NCI-H2227 treated with DMSO at 0.1 percent for 48 hours (cell line): ENCODE measurements around the gene MEF2D.

Experiments used
- DNase-seq: peaks from one replicate; lab custom pipeline; 2025; lab: John Stamatoyannopoulos, UW

The MEF2D gene

DNA sequence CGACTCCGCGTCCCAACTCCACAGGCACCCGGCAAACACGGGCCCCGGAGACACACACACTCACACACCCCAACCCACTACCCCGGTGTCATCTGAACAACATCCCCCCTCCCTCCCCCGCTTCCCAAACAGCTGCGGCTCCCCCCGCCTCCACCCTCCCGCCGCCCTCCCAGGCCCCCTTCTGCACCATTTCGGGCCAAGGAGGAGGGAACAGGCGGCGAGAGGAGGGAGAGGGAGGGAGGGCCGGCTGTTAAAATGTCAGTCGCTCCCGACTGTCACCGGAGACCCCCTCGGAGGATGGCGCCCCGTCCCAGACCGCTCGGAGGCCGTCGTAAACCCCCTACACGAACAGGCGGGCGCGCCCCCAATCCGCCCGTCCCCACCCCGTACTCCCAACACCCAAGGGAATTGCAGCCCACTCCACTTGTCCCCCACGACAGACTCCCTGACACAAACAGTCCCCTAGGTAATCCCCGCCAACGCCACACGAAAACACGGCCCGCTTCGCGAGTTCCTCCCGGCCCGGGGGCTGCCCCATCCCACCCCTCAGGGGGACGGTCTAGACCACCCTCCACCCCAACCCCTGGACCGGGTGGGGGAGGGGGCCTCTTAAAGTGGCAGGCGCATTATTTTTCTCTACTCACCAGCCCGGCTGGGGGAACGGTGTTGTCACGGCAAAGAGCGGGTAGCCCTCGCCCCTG, 583 bp downstream of the MEF2D start:
- no peak for DNase-seq

DNA sequence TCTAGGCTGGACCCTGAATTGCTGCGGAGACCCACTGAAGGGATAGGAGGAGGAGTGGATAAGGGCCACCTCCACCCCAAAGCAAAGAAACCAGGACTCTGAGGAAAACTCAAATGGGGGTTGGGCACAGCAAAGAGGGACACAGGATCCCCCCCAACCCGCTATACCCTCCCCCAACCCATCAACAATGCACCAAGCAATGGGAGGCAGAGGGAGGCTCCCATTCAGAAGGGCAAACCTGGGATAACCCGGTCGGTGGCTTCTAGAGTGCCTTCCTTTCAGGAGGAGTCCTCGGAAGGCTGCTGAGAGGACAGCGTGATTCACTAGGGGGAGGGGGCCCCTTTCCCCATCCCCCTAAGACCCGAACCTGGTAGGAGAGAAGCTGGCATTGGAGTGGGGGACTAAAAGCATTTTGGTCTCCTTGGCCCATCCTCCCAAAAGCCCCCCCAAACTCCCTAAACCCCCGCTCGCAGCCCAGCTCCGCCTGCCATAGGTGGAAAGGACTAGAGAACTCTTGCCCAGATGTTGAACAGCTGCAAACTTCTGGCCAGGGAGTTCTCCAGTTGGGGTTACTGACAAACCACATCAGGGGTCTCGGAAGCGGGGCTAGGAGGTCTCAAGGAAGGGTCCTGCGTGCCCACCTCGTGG, 1.3 kb downstream of the MEF2D start:
- no peak for DNase-seq

DNA sequence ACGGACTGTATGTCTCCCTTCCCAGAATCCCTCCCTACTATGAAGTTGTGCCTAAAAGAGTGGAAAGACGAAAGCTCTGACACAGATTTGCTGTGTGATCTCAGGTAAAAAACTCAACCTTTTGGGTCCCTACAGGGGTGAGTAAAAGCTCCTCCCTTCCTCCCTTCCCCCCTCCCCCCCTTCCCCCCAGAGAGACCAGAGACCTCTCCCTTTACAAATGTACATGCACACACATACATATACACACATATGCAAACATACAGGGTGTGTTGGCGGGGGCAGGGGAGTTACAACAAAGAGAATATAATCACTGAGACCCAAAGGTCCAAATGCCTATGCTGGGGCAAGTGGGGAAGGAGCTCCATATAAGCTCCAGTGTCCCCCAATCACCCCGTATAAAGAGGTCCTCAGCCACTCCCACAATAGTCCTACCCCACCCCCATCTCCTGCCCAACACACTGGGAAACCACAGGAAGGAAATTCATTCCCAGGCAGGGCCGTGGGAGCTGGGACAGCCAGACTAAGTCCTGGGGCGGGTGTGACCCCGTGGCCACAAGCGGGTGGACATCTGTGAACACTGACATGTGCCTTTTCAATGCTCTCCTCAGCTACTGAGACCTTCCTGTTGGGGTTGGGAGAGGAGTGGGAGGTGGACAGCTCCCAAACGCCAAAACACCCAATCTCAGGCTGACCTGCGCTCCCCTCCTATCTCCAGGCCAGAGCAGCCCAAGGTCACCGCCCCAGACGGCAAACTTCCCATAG, 2.0 kb downstream of the MEF2D start:
- DNase-seq, result no peak

DNA sequence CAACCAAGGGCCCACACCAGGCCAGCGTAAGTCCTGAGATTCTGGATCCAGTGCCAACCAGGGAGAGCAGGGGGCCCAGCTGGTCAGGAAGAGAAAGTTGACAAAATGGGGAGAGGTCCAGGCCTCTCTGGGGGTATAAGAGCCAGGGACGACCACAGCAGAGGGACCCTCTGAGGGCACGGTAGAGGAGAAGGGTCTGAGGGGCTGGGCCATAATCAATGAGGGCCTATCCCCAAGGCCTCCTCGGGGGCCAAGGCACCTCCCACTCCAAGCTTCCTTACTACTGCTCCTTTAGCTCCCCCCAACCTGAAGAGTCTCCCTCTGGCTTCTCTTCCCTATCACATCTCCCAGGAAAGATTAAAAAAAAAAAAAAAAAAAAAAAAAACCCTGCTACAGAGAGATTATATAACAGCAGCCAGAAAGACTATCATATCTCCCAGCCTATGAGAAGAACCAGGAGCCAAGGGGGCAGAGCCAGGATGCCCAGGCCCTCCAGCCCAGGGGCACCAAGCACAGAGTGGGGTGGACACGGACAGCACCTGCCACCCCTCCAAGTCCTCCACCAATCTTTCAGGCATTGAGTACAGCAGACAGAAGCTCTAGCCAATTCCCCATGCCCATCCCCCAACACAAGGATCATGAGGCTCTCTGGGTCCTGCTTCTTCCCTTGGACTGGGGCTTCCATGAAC, 2.7 kb downstream of the MEF2D start:
- DNase-seq, result no peak

DNA sequence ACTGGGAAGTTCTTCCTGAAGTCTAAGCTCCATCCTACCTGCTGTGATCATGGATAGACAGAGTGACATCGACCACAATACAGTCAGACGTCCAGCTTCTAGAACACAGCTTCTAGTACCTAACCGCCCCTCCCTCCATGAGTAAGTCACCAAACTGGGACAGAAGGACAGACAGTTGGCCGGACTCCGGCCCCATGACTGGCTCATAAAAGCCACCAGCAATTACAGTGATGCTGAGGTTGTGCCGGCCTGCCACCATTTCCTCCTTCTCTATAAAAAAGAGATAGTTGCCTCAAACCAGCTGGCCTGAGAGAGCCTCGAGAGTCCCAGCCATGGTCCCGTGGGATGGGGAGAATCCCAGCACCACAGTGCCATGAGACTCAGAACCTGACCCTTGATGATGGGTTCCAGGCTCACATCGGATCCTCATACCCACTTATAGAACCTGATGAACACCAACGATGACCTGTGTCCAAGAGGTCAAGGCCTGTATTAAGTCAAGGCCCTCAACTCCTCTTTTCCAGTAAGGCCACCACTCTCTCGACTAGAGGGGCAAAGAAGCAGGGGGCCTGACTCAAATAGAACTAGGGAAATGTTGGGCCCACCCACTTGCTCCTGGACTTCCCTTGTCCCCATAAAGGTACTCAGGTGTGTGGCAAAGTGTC, 3.4 kb downstream of the MEF2D start:
- DNase-seq, result no peak

DNA sequence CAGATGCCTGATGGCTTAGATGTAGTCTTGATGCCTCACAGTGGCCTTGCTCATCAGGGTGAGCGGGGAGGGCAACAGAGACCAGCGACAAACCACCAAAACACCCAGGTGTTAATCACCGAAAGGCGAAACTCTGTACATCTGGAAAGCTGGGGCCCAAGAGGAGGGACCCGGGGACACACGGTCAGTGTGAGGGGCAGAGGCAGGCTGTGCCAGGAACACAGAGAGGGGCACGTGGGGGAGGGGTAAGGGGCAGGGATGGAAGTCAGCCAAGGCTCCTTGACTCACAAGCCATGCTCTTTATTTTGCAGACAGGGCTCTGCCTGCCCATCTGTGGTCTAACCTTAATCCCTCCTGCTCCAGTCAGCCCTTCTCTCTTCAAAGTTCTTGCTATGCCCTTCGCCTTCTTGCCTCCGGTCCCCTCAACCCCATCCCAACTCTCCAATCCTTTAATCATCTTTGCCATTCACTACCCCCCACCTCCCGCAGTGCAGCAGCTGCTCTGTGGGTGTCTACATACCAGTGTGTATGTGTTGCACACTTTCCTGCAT, 4.3 kb downstream of the MEF2D start:
- DNase-seq, result no peak

DNA sequence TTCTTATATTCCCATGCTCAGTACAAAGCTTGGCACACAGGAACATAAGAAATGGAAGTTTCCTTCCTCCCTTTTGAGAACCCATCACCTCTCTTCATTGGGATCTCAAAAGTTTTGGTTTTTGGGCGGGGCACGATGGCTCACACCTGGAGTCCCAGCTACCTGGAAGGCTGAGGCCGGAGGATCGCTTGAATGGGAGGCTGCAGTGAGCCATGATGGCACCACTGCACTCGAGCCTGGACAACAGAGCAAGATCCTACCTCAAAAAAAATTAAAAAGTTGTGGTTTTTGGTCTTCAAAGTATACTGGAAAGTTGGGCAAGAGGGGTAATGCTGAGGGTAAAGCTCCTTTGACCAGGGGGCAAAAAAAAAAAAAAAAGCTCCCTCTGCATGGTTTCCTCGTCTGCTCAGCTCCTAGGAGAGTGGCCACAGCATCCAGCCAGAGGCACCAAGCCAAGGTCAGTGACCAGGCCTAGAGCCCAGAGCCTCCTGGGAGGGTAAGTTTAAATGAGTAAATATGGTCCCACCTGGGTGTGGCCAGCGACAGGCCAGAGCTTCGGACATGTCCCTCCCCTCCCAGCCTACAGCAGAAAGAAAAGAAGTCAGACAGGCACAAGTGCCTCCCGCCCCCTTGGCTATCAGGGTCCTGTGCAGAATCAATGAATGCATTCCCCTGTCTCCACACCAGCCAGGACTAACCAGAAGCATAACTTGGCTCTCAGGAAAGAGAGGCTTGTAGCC, 5.0 kb downstream of the MEF2D start:
- DNase-seq, result no peak

DNA sequence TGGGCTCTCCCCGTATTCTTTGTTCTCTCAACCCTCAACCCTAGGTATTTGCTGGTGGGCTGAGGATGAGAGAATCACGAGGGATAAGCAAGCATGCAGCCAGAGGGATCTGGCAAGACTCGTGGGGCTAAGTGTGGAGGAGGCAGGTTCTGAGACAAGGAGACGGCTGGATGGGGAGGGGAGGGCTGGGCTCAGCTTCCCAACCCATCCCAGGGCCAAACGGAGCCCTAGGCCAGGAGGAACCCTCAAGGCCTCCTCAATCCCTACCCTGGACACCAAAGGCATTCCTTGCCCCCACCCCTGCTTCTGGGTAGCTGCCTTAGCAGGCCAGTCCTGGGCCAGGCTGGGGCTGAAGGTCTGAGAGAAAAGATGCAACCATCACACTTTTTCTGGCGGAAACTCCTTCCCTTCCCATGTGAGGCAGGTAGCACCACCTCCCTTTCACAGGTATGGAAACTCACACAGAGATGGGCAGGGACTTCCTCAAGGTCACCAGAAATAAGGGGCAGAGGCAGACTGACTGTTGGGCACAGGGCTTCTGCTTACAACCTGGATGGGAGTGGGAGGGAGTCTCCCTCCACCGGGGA, 6.2 kb downstream of the MEF2D start:
- no peak for DNase-seq

DNA sequence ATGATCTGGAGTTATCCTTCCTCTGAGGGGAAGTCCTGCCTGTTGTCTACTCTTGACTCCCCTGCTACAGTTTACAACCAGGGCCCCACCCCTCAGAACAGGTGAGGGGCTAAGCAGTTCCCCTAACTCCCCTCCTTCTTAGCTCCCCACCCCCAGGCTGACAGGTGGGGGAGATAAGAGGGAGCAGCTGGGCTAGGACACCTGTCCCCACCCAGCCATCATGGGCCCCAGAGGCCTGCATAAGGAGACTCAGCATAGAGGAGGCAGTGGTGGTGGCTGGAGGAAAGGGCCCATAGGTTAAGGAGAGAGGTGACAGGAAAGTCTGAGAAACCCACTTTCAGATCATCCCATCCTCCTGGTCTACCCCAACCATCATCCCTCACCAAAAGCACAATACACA, 6.8 kb downstream of the MEF2D start:
- DNase-seq, result no peak

DNA sequence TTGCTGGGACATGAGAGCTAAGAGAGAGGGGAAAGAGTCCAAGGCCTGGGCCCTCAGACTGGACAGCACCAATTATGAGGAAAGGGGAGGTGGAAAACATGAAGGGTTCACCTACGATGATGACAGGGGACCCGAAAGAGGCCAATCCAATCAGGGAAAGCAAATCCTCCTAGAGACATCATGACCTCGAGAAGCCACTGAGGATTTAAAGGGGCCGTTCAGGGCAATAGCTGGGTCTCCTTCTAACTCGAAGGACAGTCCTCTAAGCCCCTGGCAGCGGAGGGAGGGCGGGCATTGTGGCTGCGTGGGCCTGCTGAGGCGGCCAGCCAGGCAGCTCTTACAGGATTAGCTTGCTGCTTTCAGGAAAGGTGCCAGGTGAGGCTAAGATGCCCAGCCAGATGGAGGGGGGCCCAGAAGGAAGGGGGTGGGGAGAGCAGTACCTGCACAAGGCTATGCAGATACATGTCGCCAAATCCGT, 7.4 kb downstream of the MEF2D start:
- no peak for DNase-seq

DNA sequence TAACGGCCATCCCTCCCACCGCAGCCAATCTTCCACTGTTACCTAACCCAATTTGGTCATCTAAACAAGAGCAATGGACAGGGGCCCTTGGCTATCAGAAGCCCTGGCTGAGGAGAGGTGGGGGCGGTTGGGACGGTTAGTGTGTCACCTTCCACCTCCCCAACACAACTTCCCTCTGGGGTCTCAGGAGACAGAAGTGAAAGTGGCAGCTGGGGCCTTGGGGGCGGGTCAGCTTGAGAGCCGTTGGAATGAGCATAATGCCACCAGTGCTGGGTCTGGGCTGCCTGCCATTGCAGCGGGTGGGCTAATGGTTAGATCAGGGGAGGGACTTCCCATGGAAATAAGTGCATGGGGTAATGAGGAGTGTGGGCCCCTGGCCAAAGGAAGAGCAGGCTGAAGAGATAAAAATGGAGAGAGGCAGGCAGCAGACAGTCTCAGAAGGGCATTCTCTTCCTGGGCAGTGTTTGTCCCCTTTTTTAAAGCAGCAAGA, 7.9 kb downstream of the MEF2D start:
- DNase-seq, result no peak

DNA sequence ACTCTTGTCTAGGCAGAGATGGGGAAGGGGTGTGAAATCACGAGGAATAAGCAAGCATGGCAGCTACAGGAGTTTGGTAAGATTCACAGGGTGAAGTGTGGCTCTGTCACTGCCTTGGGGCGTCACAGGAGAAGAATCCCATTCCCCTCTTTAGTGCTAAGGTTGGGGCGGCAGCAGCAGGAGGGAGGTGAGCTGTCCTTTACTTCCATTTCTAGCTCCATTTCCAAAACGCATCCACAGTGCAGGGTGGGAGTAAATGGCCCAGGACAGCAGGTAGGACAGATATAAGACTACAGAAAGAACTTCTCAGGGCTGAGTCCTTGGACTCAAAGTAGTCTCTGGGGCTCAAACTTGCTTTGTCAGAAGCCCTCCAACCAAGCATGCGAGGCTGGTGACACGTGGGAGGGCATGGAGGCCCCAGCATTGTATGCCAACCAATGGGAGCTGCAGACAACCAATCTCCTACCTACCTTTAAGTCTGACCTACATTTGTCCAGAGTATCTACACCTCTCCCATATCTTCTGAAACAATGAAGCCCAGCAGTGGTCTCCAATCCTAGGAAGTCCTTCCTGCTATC, 8.5 kb downstream of the MEF2D start:
- DNase-seq, result no peak

DNA sequence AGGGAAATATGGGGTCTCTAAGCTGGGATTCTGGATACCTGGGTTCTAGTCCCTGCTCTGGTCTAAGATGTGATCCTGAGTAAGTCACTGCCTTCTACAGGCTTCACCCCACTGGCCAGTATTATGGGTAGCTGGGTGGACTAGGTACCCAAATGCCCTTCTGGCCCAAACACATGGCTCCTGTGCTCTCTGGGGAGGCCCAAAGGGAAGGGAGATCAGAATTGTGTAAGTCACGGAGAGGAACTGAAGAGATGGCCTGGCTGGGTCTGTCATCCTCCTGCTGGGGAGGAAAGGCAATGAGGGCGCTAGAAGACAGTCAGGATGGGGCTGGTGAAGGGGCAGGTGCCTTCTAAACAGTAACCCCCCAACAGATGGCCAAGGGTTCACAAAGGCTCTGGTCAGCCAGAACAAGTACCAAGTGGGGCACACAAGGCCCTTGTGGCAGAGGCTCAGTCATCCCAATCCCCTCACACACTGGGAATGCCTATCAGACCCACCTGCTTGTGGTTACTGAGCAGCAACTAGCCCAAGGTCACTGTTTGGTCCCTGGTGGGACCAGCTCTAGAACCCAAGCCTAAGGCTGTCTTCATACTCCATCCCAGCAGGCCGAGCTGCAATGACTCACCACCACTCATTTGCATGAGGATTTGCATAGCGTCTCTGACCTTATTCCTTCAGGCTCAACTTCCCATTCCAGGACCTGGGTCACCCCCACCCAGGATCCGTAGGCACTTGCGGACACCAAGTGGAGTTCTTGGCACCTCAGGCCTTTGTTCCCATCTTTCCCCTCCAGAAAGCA, 9.2 kb downstream of the MEF2D start:
- DNase-seq, result no peak

DNA sequence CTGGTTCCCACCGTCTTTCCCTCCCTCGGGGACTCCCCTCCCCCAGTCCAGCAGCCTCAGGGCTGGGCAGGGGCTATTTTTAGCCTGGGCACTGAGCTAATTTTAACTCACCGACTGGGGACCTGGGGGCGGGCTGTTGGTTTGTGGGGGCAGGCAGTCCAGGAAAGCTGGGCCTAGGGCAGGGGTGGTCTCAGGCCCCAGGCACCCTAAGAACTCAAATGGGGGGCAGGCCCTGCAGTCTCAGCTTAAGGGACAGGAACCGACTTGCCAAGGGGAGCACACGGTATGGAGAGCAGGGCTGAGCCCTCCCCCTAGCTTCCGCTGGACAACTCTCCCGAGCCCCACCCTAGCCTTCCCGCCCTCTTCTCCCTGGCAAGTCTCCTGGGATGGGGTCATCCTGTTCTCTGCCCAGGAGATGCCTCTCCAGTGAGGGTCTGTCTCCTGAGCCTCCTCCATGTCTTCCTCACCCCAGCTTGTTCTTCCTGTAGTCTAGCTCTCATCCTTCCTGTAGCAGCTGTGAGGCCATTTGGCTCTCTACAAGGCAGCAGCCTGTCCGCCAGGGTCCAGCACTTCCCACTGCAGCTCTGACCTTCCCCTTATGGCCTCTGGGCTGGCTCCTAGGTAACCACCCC, 10.1 kb downstream of the MEF2D start:
- DNase-seq, result peak; percentile 18

DNA sequence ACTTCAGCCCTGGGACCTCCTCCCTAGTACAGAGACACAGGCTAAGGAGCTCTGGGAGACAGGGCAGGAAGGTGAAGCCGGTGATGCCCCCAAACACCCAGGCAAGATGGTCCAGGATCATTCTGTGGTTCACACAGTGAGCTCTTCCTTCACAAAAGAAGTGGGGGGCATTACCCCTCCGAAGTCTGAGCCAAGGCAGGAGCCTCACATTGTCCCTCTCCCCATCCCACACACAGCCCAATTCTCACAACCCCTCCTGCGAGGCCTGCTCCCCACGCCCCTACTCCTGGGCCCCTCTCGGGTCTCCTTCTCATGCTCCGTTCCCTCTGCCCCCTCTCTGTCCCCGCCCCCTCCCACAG, 10.7 kb downstream of the MEF2D start:
- DNase-seq, result no peak

DNA sequence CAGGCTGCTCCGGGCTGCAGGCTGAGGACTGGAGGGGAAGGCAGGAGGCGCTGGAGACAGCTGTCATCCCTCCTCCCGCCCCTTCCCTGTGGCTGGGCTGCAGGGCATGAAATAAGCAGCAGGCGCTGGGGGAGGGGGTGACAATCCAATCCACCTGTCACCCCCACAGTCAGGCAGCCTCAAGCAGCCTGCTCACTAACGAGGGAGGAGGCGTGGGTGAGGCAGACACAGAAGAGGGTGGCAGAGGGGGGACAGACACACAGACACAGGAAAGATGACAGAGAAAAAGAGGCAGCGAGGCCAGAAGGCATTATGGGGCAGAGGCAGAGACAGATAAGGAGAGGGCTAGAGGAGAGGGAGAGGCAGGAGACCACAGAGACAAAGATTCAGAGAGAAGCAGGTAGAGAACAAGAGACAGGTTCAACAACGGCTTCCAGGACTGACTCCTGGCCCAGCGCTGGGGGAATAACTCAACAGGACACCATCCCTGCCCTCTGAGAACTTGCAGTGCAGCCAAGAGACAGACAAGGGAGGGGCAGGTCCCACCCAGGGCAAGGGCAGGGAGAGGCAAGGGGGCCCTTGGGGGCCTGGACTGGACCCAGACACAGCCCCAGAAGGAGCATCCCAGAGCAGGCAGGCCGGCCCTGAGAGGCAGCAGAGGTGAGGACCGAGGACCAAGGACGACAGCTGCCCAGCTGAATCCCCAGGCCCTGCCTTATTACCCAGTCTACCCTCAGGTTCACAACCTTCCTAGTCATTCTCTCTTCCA, 11.2 kb downstream of the MEF2D start:
- peak; percentile 47 for DNase-seq

DNA sequence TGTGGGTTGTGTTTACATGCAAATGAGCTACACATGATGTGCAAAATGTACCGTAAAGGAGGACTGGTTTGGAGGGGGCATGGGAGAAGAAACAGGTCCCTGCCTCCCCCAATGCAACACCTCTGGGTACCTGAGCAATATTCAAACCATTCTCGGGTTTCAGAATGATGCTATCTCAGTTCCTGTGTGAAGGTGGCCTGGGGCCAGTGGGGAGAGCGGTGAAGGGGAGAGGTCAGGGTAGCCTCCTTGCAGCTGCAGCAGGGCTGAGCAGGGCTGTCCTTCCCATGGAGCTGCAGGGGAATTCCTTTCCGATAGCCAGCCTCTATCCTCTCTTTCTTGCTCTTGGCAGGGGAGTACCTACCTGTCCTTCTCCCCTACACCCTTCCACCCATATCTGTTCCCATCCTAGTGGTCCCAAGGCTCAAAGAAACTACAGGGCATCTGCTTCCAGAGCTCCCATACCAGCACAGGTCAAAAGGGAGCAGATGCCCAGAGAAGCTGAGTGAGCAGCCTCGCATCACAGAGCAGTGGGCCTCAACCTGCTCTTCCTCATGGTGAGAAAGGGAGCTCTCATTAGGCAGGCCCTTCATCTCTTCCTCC, 11.9 kb downstream of the MEF2D start:
- DNase-seq, result no peak

DNA sequence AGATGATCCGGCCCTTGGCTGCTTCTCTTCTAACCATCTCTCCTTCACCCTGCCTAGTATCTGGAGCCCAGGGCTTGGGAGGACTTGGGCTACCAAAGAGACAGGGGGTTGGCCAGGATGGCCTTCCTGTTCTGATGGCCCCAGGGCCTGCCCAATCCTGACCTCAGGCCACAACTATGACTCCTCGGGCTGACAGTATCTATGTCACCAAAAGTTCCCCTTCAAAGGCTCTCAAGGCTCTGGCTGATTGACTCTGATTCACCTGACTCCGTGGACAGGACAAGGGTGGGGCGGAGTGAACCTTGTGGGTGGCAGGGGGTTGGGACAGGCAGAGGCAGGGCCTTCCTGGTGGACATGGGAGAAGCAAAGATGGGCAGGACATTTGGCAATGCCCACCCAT, 12.7 kb downstream of the MEF2D start:
- no peak for DNase-seq
